ENCODE measurements around the gene UPF3B.

- TF ChIP-seq CTCF (IDR thresholded peaks at IDR 0.05; ENCODE audit: low read length), result no peak
- no peak for TF ChIP-seq EZH2 (IDR thresholded peaks at IDR 0.05; ENCODE audit: borderline replicate concordance, low read length)
These were observed 27.3 kb upstream of the UPF3B start for GRCh38 chrX:119880076-119880475.
